C4-2B (cell line): ENCODE results near the gene WDR62.

Experiments used
- ZFX ChIP-seq: fragments of 450-650 bp; IDR thresholded peaks from 2 replicates; pipeline ENCODE4 v1.6.1; 2017
- TF ChIP-seq, protein P1 (sequence below): fragments of 450-650 bp; conservative IDR thresholded peaks from 2 replicates; pipeline ENCODE4 v1.5.1; 2017; ENCODE audit warnings: mild to moderate bottlenecking

DNA sequence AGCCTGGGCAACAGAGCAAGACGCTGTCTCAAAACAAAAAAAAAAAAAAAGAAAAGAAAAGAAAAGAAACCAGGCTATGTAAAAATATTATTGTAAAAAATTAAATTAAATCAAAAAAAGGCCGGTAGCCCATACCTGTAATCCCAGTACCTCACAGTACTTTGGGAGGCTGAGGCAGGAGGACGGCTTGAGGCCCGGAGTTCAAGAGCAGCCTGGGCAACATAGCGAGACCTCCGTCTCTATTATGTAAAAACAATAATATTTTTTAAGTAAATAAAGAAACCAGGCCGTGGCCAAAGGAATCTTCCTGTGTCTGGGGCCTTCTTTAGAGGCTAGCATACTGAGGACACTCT lies 84.4 kb downstream of the WDR62 start:
- TF ChIP-seq, protein P1, sequence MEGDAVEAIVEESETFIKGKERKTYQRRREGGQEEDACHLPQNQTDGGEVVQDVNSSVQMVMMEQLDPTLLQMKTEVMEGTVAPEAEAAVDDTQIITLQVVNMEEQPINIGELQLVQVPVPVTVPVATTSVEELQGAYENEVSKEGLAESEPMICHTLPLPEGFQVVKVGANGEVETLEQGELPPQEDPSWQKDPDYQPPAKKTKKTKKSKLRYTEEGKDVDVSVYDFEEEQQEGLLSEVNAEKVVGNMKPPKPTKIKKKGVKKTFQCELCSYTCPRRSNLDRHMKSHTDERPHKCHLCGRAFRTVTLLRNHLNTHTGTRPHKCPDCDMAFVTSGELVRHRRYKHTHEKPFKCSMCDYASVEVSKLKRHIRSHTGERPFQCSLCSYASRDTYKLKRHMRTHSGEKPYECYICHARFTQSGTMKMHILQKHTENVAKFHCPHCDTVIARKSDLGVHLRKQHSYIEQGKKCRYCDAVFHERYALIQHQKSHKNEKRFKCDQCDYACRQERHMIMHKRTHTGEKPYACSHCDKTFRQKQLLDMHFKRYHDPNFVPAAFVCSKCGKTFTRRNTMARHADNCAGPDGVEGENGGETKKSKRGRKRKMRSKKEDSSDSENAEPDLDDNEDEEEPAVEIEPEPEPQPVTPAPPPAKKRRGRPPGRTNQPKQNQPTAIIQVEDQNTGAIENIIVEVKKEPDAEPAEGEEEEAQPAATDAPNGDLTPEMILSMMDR: no peak
- TF ChIP-seq ZFX: no peak
